GM11168 (cell line): ENCODE results near the gene KIAA1671.

Experiments
- in situ Hi-C: fragments of 300-500 bp; cut with MboI; formaldehyde crosslinking; loops from one replicate; pipeline ENCODE4 v1.12.0; 2022; ENCODE audit warnings: low sequenced_read_pairs; ENCODE audit not compliant: unreplicated experiment

The KIAA1671 gene

DNA sequence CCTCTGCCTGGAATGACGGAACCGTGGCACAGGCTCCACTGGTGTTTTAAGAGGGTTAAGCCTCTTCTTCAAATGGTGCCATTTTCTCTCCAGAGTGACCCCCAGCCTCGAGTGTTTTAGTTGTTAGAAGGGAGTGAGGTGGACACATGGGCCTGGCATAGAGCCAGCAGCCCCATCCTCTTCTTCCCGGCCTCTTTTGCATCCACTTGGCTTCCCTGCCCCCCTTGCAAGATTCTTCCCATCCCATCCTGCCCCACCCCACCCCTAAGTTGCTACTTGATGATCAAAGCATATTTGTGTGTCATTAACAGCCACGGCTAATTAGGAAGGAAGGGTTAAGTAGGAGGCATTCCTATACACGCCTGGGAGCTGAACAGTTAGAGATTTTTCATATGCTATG, 174.8 kb downstream of the KIAA1671 start:
- in situ Hi-C loops: no loop called here

DNA sequence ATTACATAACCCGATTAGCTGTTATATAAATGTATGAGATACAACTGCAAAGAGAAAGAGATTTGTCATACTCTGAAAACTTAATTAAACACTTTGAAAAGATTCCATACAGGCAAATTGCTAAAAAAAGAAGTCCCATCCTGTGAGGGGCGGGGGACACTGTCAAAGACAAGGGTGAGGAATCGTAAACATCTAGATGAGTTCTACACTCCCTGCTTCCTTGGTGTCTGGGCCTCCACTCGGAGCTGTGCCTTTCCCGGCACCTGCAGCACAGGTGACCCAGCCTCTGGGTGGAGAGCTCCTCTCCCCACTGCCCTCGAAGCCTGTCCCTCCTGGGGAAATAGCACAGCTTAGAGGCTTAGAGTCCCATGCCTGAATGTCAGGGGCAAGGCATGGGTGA, 177.9 kb downstream of the KIAA1671 start:
- in situ Hi-C loops: no loop called here

DNA sequence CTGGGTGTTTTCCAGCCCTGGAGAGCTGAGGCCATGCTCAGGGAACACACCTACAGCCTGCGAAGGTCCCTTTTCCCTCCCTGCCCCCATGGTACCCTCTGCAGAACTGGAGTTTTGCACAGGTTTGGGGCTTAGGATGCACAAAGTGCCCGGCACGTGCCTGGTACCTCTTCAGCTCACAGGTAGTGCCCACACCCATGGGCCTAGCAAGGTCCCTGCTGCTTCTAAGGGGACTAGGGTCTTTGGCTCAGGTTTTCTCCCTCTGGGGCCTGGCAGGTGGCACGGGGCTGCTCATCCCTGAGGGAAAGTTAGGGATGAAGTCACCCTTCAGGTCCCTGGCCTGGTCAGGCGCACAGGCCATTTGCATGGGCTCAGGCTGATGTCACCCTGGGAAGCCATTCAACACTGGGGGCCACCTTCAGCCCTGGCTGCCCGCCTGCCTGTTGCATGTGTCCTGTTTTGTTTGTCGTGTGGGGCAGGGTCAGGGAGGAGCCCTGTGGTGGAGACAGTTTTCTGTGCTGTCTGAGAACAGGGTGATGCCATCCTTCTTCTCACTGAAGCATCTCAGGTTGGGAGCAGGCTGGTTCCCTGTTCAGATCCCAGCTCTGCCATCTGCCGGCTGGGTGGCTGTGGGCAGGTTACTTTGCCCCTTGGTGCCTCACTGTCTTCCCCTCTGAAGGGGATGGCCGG, 178.8 kb downstream of the KIAA1671 start:
- in situ Hi-C loops: no loop called here

DNA sequence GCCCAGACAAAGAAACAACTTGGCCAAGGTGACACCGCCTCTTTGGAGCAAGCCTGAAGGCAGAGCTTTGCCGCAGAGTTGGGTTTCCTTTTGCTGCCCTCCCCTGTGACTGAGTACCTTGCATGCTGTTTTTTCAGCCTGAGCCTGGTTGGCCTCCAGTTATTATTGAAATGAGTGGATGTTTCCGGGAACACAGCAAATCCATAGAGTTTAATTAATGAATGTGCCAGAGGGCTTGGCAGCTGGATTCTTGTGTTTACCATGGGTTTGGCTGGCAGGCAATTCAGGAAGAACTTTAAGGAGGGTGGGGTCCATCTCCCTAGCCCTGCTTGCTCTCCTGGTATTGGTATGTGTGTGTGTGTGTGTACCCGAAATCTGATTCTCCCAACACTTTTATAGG, 181.5 kb downstream of the KIAA1671 start:
- in situ Hi-C loops: no loop called here

DNA sequence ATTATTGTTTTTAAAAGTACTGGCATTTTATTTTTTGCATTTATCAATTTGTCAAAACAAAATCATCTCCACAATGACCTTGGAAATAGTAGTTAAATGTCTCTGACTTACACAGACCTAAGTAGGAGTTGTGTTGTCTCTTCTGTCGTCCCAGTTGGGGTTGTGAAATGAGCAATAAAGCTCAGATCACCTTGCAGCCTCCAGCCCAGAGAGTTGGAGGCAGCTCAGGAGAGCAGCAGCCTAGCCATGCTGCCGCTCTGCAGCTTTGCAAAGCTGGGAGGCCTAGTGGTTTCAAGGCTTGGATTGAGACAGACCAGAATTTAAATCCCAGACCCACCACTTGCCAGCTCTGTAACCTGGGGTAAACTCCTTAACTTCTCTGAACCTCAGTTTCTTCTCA, 181.9 kb downstream of the KIAA1671 start:
- in situ Hi-C loops: no loop called here

DNA sequence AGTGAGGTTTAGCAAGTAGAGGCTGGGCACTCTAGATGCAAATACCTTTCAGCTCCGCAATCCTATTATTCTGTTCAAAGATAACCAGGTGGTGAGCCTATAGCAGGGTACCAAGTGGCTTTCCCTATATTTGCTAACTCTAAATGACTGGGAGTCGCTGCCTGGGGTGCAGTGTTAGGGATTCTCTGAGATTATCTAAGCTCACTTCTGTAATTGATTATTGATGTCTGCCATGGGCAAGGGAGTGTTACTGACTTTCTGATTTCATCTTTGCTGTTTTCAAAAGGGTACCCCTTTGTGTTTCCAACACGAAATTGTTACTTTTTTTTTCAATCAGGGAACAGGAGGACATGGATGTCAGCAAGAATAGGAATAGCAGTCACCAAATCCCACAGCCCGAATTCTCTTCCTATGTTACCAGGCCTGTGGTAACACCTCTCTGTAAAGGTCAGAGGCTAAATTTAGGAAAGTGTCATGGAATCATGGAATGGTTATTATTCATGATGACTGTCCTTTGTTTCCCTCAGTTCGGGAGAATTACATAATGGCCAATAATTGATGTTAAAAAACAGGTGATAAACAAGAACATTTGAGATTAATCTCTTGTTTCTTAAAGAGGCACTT, 184.5 kb downstream of the KIAA1671 start:
- in situ Hi-C loops: no loop called here

DNA sequence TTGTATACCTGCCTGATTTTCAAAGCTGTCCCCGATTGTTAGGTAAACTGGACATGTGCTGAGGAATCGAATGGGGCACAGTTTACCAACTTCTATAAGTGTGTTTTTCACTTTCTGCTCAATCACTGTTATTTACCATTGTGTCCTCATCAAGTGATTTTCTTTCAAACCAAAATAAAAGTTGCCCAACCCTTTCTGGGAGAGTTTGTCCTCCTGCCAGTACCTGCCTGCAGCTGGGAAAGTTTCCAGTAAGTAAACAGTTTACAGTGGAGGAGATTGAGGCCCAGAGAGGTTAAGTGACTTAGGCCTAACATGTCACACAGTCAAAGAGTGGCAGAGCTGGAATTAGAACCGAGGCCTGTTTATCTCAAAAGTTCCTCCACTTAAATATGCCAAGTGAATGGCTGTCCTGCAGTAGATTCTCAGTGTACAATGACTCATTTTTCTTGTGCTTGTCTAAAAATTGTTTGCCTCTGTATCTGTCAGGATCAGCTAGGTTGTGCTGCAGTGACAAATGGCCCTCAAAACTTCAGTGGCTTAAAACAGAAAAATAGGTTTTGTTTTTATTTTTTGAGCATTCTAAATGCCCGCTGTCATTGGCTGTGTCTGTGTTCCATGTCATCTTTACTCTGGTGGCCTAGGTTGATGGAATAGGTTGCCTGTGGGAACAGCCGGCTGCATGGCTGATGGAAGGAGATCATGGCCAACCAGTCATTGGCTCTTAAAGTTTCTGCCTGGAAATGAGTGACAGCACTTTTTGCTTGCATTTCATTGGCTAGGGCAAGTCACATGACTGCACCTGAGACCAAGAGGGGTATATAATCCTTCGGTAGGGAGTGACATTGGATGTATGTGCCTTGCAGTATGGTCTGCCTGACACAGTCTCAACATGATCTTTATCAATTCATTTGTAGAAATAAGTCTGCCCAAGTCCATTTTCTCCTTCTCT, 185.3 kb downstream of the KIAA1671 start:
- in situ Hi-C loops: no loop called here

DNA sequence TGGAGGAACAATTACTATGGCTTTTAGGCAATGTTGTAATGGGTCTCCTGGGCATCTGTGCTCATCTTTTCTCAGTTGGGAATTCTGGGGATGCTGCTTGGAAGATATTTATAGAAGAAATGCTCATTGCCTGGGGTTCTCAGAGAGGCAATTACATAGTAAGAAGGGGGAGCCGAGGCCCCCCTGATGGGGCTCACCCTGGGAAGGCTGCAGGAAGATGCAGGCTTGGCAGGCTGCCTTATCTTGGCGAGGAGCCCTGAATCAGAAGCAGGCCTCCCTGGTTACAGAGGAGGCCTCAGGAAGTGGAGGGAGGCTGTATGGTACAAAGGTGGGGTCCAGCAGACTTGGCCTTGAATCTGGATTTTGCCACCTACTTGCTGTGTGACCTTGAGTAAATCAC, 186.5 kb downstream of the KIAA1671 start:
- in situ Hi-C loops: no loop called here

DNA sequence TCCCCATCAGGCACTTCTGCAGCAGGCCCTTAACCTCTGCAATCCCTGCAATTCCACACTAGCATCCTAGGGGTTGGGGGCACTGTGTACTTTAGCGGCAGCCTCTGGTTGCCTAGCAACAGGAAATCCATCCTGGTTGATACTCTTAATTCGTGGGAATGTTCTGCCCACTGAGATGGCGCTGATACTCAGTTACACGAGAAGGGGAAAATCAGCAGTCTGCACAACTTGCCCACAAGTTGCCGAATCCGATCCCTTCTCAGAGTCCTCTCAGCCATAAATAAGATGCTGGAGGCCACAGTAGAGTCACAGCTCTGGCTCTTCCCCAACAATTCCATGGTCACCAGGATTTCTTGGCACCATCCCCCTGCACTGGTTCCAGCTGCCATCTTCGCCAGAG, 189.6 kb downstream of the KIAA1671 start:
- in situ Hi-C loops: no loop called here

DNA sequence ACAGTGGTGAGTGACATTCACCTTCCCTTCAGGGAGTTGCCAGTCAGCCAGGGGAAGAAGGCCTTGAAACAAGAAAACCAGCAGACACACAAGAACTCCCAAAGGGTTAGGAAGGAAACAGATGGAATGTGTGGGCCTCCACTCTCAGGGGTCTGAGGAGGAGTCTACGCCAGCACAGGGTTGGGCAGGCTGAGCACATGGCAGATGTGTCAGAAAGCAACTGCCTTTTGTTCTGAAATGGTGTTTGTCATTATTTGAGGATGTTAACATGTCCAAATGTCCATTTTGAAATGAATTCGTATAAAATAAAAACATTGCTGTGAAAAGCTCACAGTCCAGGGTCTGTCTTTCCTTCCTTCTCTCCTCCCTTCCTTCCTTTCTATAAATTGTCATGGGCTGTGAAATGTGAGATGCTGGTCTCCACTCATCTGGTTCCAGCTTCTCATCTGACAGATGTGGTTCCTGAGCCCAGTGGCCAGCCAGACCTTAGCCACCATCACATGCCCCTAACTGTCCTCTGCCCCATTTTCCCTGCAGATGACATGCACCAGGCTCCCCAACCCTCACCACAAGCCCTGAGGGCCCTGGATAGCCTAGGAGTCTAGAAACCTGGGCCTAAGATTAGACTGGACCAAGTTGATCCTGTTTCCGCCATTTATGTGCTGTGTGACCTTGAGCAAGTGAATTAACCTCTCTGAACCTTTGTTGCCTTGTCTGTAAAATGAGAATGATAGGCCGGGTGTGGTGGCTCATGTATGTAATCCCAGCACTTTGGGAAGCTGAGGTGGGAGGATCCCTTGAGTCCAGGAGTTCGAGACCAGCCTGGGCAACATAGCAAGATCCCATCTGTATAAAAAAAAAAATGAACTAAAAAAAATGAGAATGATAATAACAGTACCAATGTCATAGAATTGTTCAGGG, 190.9 kb downstream of the KIAA1671 start:
- in situ Hi-C loops: no loop called here

DNA sequence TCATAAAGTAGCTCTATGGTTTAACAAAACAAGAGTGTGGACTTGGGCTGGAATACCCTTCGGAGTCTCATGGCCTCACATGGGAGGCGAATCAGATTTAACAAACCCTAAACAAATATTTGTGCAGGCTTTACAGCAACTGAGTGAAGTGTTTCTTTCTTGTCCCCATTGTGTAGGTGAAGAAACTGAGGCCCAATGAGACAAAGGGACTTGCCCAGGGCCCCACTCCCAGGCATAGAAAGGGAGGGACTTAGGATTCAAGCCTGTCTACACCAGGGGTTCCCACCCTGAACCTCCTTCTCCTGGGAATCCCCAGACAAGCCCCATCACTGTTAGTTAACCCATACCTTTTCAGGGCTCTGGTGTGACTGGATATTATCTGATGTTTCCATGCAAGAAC, 192.0 kb downstream of the KIAA1671 start:
- in situ Hi-C loops: no loop called here

DNA sequence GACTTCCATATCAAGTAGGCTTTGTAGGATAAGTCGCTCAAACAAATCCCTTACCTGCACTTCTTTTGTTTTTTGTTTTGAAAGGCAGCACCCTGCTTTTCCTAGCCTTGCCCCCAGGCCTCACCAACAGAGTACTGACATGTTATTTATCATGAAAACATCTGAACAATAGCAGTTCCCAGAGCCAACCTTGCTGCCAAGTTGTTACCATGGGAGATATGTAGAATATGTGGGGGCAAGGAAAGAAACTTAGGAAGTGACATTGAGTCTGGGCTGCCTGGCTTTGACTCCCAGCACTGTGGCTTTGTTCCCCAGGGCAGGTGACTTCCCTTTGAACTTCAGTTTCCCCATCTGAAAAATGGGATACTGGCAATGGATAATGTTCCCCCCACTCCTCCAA, 193.8 kb downstream of the KIAA1671 start:
- in situ Hi-C loops: no loop called here

DNA sequence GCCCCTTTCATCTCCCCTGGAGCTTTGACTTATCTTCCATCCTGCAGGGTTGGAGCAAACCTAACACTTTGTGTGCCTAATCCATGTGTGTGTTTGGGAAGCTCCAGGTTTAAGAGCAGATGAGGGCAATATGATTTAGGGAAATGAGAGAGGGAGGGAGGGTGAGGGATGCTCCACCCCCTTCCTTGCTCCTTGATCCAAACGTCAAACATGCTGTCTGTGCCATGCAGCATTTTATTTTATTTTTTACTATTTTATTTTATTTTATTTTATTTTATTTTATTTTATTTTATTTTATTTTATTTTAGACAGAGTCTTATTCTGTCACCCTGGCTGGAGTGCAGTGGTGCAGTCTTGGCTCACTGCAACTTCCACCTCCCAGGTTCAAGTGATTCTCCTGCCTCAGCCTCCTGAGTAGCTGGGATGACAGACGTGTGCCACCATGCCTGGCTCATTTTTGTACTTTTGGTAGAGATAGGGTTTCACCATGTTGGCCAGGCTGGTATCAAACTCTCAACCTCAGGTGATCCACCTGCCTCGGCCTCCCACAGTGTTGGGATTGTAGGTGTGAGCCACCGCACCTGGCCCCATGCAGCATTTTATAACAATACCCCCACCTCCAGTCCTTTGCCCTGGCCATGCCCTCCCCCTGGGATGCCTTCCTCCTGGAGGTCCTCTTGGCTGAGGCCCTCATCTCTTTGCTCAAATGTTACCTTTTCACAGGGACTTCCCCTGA, 194.6 kb downstream of the KIAA1671 start:
- in situ Hi-C loops: no loop called here

DNA sequence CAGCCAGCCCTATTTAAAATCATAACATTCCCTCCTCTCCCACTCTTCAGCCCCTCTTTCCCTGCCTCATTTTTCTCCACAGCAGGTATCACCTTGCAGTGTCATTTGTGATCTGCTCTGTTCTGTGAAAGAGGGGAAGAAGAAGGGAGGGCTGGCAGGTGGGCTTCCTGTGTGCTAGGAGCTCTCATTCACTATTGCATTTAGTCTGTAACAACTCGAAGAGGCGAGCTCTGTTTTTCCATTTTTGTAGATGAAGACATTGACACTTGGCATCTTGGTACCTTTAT, 195.1 kb downstream of the KIAA1671 start:
- in situ Hi-C loops: no loop called here

DNA sequence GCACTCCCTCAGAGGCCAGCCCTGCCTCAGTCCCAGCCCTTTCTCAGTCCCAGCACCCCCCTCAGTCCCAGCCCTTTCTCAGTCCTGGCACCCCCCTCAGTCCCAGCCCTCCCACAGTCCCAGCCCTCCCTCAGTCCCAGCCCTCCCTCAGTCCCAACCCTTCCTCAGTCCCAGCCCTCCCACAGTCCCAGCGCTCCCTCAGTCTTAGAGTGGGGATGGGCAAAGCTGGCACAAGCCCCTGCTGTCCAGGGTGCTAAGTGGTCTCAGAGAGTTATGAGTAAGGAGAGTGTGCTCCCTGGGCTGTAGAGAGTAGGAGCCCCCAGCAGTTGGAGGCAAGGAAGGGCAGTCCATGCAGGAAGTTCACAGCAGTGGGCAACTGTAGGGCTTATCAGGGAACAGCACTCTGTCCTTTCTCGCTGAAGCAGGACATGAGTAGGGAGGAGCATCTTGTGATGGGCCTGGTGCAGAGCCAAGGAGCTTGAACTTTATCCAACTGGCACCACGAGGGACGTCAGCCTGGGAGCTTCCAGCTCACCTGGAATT, 195.7 kb downstream of the KIAA1671 start:
- in situ Hi-C loops: no loop called here

DNA sequence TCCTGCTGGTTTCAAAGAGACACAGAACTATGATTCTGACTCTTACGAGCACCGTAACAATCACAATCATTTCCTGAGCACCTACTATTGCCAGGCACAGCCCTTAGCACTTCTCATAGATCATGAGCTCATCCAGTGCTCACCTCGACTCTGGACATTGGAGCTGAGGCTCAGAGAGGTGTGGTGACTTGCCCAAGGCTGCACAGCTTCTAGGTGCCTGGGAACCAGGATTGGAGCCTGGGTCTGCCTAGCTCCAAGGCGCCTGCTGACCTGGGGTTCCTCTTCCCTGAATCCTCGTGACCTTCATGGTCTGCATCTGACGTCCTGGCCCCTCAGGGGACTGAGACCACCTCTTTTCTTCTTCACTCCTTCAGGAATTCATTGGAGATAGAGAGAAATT, 196.5 kb downstream of the KIAA1671 start:
- in situ Hi-C loops: no loop called here

DNA sequence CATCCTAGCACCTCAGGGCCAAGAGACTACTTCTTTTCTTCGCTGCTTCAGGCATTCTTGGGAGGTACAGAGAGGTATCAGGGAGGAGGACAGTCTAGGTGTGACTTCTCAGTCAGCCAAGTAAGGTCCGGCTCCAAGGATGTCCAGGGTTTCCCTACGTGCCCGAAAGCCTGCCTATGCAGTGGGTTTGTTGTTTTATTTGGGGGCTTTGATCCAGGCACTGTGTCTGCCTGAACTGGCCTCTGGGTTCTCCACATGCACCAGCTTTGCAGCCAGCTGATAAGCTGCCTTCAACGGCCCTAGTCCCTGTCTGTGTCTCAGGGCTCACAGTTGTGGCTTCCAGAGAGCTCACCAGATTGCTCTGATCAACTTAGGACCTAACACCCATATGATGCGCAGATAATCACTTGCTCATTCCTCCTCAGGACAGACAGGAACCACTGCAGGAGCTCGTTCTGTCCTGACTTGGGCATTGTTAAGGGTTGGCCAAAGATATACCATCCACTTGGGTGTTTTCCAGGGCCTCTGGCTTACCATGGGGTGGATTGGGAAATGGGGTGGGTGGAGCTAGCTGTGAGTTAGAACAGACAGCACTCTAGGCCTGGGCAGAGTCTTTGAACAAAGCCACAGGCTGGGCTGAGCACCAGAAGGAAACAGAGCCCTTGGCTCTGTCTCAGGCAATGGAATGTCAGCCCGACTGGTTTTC, 201.6 kb downstream of the KIAA1671 start:
- in situ Hi-C loops: no loop called here

DNA sequence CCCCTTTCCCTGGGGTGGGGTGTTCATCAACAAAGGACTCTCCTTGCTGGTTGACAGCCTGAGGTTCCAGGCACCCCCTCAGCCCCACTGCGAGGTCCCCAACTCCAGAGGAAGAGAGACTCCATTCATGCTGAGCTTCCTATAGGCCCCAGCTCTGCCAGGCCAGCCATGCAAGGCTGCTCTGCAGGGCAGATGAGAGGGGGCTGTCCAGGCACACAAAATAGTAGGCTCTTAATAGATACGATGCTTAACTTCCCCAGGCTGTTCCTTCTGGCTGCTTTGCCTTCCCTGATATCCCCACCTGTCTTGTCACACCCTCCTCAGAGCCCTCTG, 202.1 kb downstream of the KIAA1671 start:
- in situ Hi-C loops: no loop called here

DNA sequence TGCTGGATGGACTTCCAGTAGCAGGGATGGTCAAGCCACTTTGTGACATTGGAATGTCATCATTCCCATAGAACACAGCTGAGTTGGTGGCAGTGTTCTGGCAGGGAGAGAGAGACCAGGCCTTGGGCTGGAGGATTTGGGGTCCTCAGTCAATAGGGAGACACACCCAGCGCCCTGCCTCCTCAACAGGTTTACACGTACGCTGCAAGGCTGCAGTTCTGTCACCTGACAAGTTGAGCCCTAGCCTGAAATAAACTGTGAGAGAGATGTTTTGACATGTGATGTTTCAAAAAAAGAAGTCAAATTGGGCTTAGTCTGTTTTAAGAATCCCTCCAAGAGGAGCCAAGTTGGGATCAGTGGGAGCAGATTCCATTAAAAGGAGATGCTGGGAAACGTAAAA, 204.2 kb downstream of the KIAA1671 start:
- in situ Hi-C loops: no loop called here
